ENCODE data around the gene ECHS1.

GRCh38 chr10:133326223-133326551 is 47.0 kb downstream of the ECHS1 start:
- no peak for TF ChIP-seq CTCF (IDR thresholded peaks at IDR 0.05)
- TF ChIP-seq POLR2A (IDR thresholded peaks at IDR 0.05) = no peak
